GM06990 (cell line): ENCODE data around the gene REXO1.

Experiments used
- DNase-seq: peaks from one replicate; pipeline ENCODE4 v3.0.0-alpha.2; 2011; ENCODE audit not compliant: insufficient read length; ENCODE audit errors: extremely low read depth
- H3K27me3 ChIP-seq: replicated peaks from 2 replicates; pipeline ENCODE4 v1.6.0; 2011; ENCODE audit warnings: low read length; ENCODE audit not compliant: control insufficient read depth, insufficient read depth
- H3K36me3 ChIP-seq: 2 replicates; pipeline ENCODE4 v1.5.1; 2011; ENCODE audit warnings: low read length; ENCODE audit not compliant: control insufficient read depth, insufficient read depth
- H3K4me3 ChIP-seq: replicated peaks from 2 replicates; pipeline ENCODE4 v1.5.1; 2011; ENCODE audit warnings: low read depth, mild to moderate bottlenecking, control low read depth, low read length
- CTCF ChIP-seq: IDR thresholded peaks from 2 replicates; pipeline ENCODE4 v1.5.1; 2011; ENCODE audit warnings: low read length, control low read depth, mild to moderate bottlenecking, inconsistent platforms; ENCODE audit not compliant: insufficient read depth, poor library complexity, severe bottlenecking

The REXO1 gene

DNA sequence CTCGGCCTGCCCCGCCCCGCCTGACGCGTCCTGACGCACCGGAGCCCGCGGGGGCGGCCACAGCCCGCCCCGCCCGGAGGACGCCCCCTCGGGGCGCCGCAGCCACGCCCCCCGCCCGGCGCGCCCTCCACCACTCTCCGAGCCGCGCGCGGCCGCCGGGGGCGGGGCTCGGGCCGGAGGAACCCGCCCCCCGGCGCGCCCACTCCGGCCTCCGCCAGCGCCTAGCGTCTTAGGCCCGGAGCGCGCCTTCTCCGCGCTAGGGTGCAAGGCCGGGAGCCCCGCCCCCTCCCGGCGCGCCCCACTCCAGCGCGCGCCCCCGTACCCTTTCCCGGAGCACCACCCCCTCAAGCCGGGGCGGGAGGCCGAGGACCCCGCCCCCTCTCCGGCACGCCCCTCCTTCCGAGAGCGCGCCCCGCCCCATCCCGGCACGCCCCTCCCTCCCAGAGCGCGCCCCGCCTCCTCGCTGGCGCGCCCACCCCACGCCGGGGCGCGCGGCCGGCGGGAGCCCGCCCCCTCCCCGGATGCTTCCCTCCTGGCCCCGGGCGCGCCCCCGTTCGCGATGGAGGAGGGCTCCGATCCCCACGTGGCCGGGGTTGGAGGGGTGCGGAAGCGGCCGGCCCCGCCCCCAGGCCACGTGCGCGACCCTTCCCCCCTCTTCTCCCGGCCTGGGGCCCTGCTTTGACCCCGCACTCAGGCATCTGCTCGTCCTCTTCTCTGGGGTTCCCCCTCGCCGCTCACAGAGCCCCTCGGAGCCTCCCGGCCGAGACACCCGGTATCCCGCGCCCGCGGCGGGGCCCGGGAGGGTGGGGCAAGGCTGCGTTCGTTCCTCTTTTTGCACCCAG, 15.6 kb upstream of the REXO1 start:
- peak overlapping the region; percentile 66 for H3K4me3 ChIP-seq
- TF ChIP-seq CTCF: no peak
- H3K27me3 ChIP-seq: no peaks in the 10 kb centered on the region
- peak; percentile 94 for DNase-seq
- no peaks in the 10 kb centered on the region for H3K36me3 ChIP-seq

DNA sequence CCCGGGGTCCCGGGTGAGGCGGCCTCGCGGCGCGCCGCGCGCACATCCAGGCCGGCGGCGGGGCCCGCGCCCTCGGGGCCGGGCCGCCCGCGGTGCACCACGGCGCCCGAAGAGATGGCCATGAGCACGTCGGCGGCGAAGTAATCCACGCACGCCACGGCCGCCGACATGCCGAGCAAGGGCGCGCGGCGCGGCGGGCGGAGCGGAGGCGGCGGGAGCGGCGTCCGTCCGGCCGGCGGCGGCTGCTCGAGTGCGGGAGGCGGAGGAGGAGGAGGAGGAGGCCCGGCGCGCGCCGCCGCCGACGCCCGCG, 15.0 kb upstream of the REXO1 start, which contains the start of gene KLF16:
Gene KLF16 (minus strand): TSS at position 252 of the 310 bp plus-strand sequence. CDS start 82 bp downstream, at position 170.
- Histone ChIP-seq H3K4me3 (peak within 1 kb of the TSS; percentile 70), H3K36me3 (no peaks in the 10 kb centered on the region), H3K27me3 (no peaks in the 10 kb centered on the region)
- DNase-seq: no peak
- no peak for TF ChIP-seq CTCF

- no peaks in the 10 kb centered on the region for H3K27me3 ChIP-seq
- no peak for TF ChIP-seq CTCF
- no peaks in the 10 kb centered on the region for H3K36me3 ChIP-seq
- peak overlapping the region; percentile 70 for H3K4me3 ChIP-seq
- DNase-seq: peak; percentile 77
These were observed 14.4 kb upstream of the REXO1 start for GRCh38 chr19:1862424-1863327.

DNA sequence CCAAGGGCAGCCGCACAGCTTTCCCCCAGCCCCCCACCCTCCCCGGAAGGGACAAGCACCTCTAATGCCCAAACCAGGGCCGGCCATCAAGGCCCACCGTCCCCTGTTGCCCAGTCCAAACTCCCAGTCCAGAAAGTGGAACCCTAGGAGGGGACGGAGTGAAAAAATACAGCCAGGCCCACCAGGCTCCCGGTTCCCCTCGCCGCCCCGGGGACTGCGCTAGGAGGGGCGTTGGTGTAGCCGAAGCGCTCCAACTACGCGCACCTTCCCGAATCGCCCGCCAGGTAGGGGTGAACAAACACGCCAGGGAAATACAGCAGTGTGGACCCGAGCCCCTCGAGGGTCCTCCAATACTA, 13.8 kb upstream of the REXO1 start:
- Histone ChIP-seq H3K36me3 (no peaks in the 10 kb centered on the region), H3K27me3 (no peaks in the 10 kb centered on the region), H3K4me3 (peak overlapping the region; percentile 70)
- no peak for TF ChIP-seq CTCF
- no peak for DNase-seq

DNA sequence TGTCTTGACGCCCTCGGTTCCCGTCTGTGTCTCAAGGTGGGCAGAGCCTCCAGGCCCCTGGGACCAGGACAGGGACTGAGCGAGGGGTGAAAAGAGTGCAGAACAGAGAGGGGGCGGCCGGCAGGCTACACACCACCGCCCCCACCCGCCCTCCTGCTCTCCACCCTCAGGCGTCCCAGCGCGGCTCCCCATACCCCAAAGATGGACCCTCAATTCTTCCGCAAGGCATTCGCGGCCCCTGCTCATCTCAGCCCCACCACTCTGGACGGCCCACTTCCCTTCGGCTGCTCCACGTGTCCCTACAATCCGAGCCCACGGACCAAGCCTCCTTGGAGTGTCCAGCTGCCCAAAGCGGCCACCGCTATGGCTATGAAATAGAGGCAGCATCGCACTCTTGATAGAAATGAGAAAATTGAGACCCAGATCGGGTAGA, 13.3 kb upstream of the REXO1 start:
- no peak for DNase-seq
- no peaks in the 10 kb centered on the region for H3K27me3 ChIP-seq
- H3K4me3 ChIP-seq: peak overlapping the region; percentile 70
- TF ChIP-seq CTCF: no peak
- no peaks in the 10 kb centered on the region for H3K36me3 ChIP-seq
